HG03457 (cell line): Measurements from ENCODE around the gene CUL4A.
A peak's percentile ranks its signal among the peaks of the same experiment; 100 is the strongest.
"Not testable (repeated sequence)": the region's sequence is repeated elsewhere in the genome, so short reads cannot be mapped to it uniquely, and the experiment has no call there.

ENCODE experiments used
- ATAC-seq: cut with Tn5 transposase; IDR thresholded peaks from one replicate; pipeline ENCODE4 v1.9.1; 2021; ENCODE audit warnings: moderate number of reproducible peaks; ENCODE audit not compliant: unreplicated experiment

The CUL4A gene

DNA sequence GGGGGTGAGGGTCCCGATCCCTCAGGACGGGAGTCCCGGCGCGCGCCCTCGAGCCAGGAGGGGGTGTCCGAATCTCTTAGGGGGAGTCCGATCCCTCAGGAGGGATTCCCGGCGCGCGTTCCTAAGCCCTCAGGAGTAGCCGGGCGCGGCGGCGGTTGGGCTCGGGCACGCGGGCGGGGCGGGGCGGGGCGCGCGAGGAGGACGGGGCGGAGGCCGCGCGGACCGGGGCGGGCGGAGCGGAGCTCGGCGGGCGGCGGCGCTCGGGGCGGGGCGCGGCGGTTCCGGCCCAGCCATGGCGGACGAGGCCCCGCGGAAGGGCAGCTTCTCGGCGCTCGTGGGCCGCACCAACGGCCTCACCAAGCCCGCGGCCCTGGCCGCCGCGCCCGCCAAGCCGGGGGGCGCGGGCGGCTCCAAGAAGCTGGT, at the start of gene CUL4A:
TSS of gene CUL4A (plus strand) at position 278 of the 423 bp plus-strand sequence. CDS start at position 293, 15 bp downstream.
- peak; percentile 27 for ATAC-seq

DNA sequence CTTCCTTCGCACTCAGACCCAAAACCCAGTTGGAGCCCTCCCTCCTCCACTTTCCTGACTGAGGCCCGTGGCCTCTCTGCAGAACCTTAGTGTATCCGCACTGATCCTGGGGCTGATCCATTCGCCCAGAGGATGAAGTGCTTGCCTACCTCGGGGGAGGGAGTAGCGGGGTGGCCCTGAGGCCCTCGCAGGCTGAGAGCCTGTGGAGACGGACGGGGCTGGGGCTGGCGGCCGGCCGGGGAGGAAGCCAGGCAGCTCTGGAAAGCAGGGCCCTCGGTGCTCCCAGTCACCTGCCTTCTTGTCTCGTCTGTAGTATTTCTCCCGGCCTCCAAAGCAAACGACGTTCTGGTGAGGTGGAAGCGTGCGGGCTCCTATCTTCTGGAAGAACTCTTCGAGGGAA, 49.7 kb upstream of the CUL4A start:
- no peak for ATAC-seq

DNA sequence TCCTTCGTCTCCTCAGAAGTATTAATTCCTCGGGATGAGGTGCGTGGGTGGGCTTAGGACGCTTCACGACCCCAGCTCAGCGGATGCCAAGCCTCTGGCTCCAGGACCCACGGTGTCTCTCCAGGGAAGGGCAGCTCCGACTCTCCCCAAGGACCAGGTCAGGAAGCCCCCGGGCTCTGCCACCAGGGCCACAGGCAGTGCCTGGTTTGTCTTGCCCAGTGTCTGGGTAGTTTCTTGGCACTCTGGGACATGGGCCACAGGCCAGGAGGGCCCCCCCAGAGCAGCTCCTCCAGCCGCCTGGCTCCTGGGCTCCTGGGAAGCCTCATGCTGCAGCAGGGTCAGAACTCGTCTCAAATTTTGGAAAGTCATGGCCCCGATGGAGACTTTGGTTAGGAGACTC, 48.4 kb upstream of the CUL4A start:
- ATAC-seq: no peak

DNA sequence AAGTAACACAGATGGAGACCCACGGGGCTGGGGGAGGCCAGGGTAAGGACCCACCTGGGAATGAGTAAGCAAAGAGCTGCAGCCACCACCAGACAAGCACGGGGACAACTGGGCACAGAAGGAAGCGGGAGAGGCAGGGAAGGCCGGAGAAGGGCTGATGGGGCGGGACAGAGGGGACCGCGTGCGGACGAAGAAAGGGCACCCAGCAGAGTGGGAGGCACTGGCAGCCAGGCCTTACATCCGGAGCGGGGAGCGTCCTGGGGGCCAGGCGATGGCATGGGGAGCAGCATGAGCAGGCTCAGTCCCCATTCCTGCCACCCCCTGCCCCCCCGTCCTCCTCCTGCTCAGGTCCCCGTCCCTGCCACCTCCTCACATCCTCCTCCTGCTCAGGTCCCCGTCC, 48.0 kb upstream of the CUL4A start:
- no peak for ATAC-seq

DNA sequence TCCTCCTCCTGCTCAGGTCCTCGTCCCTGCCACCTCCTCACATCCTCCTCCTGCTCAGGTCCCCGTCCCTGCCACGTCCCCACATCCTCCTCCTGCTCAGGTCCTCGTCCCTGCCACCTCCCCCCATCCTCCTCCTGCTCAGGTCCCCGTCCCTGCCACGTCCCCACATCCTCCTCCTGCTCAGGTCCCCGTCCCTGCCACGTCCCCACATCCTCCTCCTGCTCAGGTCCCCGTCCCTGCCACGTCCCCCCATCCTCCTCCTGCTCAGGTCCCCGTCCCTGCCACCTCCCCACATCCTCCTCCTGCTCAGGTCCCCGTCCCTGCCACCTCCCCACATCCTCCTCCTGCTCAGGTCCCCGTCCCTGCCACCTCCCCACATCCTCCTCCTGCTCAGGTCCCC, 47.4 kb upstream of the CUL4A start:
- not testable (repeated sequence) for ATAC-seq

DNA sequence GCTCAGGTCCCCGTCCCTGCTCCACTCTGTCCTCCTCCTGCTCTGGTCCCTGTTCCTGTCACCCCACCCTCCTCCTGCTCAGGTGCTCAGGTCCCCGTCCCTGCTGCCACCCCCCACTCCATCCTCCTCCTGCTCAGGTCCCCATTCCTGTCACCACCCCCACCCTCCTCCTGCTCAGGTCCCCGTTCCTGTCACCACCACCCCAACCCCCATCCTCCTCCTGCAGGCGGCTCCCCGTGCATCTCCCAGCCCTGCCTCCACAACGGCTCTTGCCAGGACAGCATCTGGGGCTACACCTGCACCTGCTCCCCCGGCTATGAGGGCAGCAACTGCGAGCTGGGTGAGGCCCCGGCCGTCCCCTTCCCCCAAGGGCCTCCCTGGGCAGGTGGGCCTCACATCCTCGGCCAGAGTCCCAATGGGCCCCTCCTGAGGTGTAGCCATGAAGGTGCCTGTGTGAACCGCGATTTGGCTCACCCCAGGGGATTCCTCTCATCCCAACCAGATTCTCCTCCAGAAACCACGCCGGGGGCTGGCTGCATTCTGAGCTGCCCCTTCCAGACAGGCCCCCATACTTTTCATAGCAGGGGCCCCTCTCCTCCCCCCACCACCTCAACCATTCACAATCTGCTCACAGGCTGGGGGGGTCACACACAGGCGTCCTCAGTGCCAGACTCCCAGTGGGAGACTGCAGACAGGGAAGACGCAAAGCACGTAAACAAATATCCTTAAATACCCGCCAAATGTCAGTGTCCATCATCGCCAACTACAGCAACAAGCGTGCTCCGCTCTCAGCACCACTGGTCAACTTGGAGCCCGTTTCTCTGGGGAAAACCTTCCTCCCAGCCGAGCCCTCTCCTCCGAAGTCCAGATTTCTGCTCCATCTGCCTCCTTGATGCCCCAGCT, 46.4 kb upstream of the CUL4A start:
- no peak for ATAC-seq

DNA sequence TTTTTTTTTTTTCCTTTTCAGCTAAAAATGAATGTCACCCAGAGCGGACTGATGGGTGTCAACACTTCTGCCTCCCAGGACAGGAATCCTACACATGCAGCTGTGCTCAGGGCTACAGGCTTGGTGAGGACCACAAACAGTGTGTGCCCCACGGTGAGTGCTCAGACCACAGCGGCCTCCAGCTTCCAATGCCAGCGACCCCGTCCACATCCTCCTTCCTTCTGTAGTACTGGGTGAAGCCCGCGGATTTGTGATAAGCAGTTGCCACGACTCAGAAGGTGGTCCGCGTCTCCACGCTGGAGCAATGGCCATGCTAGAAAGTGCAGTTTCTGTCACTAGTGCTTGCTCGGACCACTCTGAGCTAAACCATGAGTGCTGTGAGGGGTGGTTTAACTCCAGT, 44.9 kb upstream of the CUL4A start:
- ATAC-seq: no peak

DNA sequence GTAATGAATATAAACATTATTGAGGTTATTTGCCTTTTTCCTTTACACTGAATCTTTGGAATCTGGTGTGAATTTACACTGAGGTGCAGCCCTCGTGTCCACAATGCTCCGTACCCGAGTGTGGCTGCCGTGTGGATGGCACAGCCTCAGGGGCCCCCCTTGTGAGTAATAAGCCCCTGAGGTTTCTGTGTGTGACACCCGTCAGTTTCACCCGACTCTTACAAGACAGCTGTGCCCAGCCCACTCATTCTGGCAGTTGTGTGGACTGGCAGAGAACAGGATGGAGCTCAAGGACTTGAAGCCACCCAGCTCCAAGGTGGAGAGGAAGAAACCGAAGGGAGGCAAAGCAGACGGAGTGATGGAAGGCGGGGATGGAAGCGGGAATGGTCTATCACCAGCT, 43.1 kb upstream of the CUL4A start:
- no peak for ATAC-seq

DNA sequence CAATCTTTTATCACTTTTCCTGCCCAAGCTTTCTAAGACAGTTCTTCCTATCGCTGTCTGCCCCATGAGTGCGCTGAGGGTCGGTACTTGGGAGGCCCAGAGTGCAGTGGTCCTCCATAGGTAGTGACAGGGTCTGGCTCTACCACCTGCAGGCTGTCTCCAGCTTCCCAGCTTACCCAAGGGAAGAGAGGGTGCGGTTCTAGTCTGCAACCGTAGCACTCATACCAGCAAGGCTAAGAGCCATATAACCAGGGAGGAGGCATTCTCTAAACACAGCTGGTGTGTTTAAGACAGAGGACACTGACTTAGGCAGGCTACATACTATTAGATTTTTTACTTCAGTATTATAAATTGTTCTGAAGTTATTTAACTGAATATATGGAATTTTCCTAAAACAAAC, 42.7 kb upstream of the CUL4A start:
- ATAC-seq: no peak

DNA sequence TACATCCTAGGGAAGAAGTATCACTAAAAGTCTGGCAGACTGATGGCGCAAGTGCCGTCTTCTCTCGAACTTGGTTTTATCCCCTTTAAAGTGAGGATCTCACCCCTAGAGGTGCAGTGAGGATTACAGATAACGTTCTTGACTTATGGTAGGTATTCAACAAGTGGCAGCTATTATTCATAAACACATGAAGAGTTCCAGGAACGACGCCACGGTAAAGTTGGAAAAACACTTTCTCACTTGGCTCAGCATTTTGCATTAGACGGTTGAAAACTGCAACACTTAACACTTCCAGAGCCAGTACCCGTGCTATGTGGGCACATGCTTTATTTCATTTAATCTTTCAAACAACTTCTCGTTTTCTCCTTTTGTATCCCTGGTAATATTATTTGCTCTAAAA, 42.3 kb upstream of the CUL4A start:
- no peak for ATAC-seq

DNA sequence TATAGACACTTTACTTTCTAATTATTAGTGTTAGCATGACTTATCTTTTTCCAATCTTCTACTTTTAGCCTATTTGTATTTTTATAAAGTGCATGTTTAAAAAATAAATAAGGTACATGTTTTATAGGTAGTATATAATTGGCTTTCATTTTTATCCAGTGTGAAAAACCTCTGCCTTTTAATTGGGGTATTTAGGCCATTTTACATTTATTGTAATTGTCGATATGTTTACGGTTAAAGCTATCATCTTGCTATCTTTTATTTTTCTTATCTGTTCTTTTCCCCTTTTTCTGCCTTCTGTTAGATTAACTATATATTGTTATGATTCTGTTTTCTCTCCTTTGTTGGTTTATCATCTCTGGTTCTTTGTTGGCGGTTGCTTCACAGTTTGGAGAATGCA, 41.8 kb upstream of the CUL4A start:
- no peak for ATAC-seq

DNA sequence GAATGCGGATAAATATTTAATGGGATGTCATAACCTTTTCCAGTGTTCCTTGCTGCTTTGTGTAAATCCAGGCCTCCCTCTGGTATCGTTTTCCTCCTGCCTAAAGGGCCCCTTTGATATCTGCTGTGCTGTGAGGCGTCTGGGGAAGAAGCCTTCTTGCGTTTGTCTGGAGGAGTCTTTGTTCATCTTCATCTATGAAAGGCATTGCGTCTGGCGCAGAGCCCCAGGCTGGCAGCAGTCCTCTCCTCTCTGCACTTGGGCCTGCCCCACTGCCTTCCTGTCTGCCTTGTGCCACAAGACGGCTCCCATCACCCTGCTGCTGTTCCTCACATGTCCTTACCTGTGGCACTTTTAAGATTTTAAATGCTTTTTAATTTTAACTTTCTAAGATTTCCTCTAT, 41.2 kb upstream of the CUL4A start:
- no peak for ATAC-seq

DNA sequence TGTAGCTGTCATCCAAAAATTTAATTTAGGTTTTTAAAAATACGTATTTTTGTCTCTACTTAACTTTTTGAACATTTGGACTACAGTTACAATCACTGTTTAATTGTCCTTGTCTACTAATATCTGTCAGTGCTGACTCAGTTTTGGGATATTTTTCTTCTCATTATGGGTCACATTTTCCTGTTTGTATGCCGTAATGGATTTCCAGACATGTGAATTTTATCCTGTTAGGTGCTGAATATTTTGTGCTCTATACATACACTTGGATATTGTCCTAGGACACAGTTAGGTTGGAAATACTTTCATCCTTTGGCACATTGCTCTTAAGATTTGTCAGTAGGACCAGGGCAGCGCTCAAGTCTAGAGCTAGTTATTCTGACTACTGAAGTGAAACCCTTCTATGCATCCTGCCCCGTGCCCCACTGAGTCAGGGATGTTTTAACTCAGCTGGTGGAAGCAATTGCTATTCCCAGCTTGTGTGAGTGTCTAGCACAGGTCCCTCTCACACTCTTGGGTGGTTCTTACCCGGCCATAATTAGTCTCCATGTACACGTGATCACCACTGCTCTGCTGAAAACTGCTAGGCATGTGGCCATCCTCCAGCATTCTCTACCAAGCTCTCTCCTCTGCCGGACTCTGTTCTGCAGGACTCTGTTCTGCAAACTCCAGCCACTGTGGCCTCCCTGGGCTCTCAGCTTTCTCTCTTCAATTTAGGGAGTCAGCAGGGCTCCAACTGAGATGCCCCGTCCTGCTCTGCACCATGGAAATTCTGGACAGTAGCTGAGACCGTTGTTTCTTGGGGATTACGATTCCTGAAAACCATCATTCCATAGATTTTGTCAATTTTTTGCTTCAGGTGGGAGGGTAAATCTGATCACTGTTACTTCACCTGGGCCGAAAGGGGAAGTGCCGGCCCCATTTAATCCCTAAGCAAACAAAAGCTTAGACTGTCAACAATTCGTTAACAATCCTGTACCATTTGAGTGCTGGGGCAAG, 39.8 kb upstream of the CUL4A start:
- no peak for ATAC-seq

DNA sequence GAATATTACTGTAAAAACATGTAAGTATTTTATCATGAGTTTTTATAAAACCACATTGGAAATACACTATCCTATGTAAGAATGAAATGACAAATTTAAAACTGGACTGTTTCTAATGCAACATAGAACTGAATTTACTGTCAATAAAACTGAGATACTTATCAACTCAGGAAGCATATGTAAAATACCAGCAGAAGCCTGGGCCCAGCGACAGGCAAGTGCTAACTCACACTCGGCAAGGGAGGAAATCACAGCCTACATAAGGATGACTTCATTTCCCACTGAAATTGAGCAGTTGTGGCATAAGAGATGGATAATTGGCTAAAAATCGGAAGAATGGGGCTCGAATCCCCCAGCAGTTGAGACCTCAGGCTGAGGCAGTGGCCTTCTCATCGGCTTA, 38.9 kb upstream of the CUL4A start:
- ATAC-seq: no peak

DNA sequence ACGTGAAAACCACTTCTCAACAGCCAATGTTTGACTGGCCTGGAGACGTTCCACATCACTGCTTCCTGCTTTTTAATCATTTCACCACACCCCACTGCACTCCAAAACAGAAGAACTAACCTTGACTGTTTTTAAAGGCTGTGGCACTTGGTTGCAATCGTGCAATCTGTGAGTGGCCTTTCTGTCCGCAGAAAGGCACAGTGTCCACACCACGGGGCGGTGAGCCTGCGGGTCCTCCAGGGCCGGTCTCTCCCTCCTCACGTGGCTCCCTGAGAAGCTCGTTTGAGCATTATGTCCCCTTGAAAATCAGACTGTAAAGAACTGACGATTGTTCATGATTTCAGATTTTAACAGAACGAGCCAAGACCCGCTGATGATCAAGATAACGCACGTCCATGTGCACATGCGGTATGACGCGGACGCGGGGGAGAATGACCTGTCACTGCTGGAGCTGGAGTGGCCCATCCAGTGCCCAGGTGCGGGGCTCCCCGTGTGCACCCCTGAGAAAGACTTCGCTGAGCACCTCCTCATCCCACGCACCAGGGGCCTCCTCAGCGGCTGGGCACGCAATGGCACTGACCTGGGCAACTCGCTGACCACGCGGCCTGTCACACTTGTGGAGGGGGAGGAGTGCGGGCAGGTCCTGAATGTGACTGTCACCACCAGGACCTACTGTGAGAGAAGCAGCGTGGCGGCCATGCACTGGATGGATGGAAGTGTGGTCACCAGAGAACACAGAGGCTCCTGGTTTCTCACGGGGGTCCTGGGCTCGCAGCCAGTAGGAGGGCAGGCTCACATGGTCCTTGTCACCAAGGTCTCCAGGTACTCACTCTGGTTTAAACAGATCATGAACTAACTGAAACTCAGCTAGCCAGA, 37.9 kb upstream of the CUL4A start:
- ATAC-seq: no peak

DNA sequence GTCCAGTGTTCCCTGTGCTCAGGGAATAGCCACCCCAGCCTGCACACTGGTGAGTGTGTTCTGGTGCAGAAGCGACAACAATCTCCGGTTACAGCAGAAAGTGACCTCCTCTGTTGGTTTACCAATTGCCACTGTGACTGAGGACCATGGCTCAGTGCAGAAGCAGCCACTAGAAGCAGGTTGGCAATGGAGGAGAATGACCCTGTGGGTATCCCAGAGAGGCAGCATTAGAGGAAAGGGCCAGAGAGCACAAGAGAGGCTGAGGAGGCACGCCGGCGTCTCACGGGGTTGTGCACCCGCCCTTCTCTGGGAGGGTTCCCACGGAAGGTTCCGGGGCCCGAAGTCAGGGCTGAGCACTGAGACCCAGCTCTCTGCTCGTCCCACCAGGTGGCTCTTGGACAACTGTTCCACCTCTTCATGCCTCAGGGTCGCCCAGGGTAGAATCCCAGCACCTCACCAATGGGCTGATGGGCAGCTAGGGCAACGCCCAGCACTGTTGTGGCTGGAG, 36.9 kb upstream of the CUL4A start:
- ATAC-seq: no peak

DNA sequence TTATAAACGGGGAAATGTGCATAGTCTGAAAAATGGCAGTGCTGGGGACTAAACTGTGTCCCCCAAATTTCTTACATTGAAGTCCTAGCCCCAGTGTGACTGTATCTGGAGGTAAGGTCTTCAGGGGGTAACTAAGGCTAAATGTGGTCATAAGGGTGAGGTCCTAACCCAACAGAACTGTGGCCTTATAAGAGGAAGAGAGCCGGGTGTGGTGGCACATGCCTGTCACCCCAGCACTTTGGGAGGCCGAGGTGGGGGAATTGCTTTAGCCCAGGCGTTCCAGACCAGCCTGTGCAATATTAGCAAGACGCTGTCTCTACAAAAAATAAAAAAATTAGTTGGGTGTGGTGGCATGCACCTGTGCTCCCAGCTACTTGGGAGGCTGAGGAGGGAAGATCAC, 33.1 kb upstream of the CUL4A start:
- ATAC-seq: no peak

DNA sequence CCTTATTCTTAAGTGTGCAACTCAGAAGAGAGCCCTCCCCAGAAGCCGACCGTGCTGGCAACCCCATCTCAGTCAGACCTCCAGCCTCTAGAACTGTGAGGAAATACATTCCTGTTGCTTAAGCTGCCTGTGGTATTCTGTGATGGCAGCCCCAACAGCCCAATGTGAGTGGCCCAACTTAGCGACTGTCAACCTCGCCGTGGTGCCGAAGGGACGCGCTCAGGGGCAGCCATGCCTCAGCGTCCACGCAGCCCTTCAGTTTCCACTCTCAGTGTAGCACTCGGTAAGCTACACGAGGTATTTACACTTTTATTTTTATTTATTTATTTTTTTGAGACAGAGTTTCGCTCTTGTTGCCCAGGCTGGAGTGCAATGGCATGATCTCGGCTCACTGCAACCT, 32.6 kb upstream of the CUL4A start:
- ATAC-seq: no peak

DNA sequence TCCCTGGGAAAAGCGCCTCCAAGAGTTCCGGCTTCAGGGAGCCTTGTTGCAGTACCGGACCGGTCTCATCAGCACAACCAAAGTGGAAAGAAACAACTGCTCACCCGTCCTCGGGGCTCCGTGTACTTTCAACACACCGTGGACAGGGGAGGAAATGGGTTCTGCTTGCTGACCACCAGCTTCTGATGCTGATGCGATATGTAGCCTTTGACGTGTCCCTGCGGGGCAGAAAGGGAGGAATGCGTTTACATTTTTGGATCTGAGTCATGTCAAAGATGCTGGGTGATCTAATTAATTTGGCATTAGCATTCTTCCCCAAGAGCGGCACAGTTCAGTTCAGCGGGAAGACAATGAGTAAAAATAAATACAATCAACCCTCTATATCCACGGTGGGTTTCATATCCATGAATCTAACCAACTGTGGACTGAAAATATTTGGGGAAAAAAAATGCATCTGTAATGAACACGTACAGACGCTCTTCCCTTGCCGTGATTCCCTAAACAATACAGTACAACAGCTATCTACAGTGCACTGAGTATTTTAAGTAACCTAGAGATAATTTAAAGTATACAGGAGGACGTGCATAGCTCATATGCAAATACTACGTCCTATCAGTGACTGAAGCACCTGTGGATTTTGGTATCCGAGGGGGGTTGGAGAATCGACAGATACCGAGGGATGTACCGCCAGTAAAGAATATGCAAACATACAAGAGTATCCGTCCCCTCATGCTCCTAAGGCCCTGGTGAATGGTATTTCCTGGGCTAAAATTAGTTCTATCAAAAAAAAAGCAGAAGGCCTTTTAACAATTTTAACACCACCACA, 31.1 kb upstream of the CUL4A start:
- ATAC-seq: no peak

DNA sequence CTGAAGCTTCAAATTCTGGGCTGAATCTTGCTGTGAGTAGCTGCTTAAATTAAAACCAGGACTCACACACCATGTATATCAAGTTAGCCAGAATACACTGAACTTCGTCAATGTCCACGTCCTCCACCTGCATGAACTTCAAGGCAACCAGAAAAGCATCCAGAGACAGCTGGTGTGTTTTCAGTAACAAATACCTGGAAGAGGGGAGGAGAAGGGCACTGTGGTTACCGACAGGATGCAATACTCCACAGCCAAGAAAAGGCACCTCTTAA, 30.6 kb upstream of the CUL4A start:
- ATAC-seq: no peak
